ENCODE results near the gene SLC2A6. TPM values are rescaled to one million over a fixed set of nuclear protein-coding genes. Genes with fewer than 3 reads are reported as not detected.
A peak's percentile ranks its signal among the peaks of the same experiment; 100 is the strongest.

Gene SLC2A6
- total RNA-seq, 1 experiment from 2014 or later, result 18.7 TPM

DNA sequence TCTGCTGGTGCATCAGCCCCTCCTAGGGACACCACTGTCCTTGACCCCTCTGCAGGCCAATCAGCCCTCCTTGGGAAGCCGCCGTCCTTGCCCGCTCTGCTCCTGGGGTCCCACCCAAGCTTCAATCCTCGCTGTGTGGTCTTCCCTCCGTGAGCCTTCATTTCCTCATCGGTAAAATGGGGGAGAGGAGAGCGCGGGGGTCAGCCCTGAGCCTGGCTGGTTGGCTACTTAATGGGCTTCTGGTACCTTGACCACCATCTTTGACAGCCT is 12.7 kb upstream of the SLC2A6 start:
- Histone ChIP-seq H3T11ph (ENCODE audit: low read length) (no peak overlapping the region), H4K5ac (ENCODE audit: insufficient read length, low read depth, low read length) (no peak overlapping the region), H4K8ac (replicated peaks; ENCODE audit: insufficient read length, low read depth, low read length) (no peak overlapping the region), H3K79me2 (ENCODE audit: insufficient read depth, low read length) (no peaks in the 10 kb centered on the region), H3K4me1 (ENCODE audit: insufficient read depth, low read length) (no peaks in the 10 kb centered on the region), H3K4ac (ENCODE audit: low read depth, low read length) (no peak overlapping the region), H3K23me2 (ENCODE audit: insufficient read length, low read depth, low read length, poor library complexity, severe bottlenecking) (no peaks in the 10 kb centered on the region), H3K14ac (ENCODE audit: insufficient read depth, low read length) (no peak overlapping the region), H3K9ac (ENCODE audit: extremely low read depth, insufficient read length, low read length) (no peak overlapping the region), H3K23ac (ENCODE audit: insufficient read length, low read depth, low read length) (no peak overlapping the region), H3K18ac (ENCODE audit: insufficient read length, low read depth, low read length) (no peak overlapping the region), H2BK12ac (ENCODE audit: insufficient read length, low read depth, low read length) (no peak overlapping the region), H4K20me1 (ENCODE audit: control insufficient read depth, insufficient read depth, insufficient read length) (no peaks in the 10 kb centered on the region), H3K27ac (ENCODE audit: insufficient read length, low read depth, low read length) (no peak overlapping the region), H2BK15ac (ENCODE audit: low read depth, low read length) (no peak overlapping the region), H3K4me2 (ENCODE audit: insufficient read depth, insufficient read length, low read length) (no peak overlapping the region), H3K9me3 (ENCODE audit: control insufficient read depth, low read depth, low read length) (no peaks in the 10 kb centered on the region), H2BK20ac (ENCODE audit: low read depth, low read length, poor library complexity, severe bottlenecking) (no peak overlapping the region), H2BK5ac (ENCODE audit: insufficient read length, low read length) (no peak overlapping the region), H2BK120ac (ENCODE audit: low read depth, low read length, poor library complexity, severe bottlenecking) (no peak overlapping the region), H3K56ac (ENCODE audit: insufficient read length, low read depth, low read length) (no peak overlapping the region), H4K91ac (ENCODE audit: insufficient read length, low read depth, low read length) (no peak overlapping the region), H2AFZ (ENCODE audit: low read length) (no peak overlapping the region), H2AK5ac (ENCODE audit: insufficient read length, low read length) (no peak overlapping the region), H3K79me1 (ENCODE audit: insufficient read depth, low read depth, low read length, poor library complexity, severe bottlenecking) (no peaks in the 10 kb centered on the region), H3K27me3 (ENCODE audit: insufficient read depth, low read length) (no peaks in the 10 kb centered on the region)
- TF ChIP-seq, protein P1, sequence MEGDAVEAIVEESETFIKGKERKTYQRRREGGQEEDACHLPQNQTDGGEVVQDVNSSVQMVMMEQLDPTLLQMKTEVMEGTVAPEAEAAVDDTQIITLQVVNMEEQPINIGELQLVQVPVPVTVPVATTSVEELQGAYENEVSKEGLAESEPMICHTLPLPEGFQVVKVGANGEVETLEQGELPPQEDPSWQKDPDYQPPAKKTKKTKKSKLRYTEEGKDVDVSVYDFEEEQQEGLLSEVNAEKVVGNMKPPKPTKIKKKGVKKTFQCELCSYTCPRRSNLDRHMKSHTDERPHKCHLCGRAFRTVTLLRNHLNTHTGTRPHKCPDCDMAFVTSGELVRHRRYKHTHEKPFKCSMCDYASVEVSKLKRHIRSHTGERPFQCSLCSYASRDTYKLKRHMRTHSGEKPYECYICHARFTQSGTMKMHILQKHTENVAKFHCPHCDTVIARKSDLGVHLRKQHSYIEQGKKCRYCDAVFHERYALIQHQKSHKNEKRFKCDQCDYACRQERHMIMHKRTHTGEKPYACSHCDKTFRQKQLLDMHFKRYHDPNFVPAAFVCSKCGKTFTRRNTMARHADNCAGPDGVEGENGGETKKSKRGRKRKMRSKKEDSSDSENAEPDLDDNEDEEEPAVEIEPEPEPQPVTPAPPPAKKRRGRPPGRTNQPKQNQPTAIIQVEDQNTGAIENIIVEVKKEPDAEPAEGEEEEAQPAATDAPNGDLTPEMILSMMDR (conservative IDR thresholded peaks at IDR 0.05), result no peak
- no CpG with 5 or more reads among the region's 8 CpGs for WGBS (ENCODE audit: extremely low coverage, insufficient read length, low lambda C conversion rate)
- 0 out of 7 replicates have a peak overlapping the region, but pooled peaks of 1 of the 3 experiments have one; percentile 15 for H3K27ac Mint-ChIP-seq
- H3K4me1 Mint-ChIP-seq, result no peaks in the 10 kb centered on the region
- H3K36me3 Mint-ChIP-seq (ENCODE audit: insufficient read depth in 1 of 3, low read depth in 3 of 3), result no peaks in the 10 kb centered on the region
- DNase-seq, result no peak
- H3K4me3 Mint-ChIP-seq, result no peak overlapping the region
- H3K27me3 Mint-ChIP-seq (ENCODE audit: low read depth), result peaks cover 2% of the 10 kb centered on the region
- no peaks in the 10 kb centered on the region for H3K9me3 Mint-ChIP-seq
